Prostate gland (tissue), 2 donors: ENCODE results near the gene CLDN19. TPM values are rescaled to one million over a fixed set of nuclear protein-coding genes. Genes with fewer than 3 reads are reported as not detected.

ENCODE experiments used
- DNase-seq: peaks from one replicate; pipeline ENCODE4 v3.0.0-alpha.2; 2019; ENCODE audit warnings: low spot score
- H3K27ac ChIP-seq, 2 donors: fragments of 200-600 bp; sonication (generic); 2 replicates each; pipeline ENCODE4 v1.5.1; 2017 to 2019
- H3K27me3 ChIP-seq: fragments of 200-600 bp; sonication (generic); replicated peaks from 2 replicates; pipeline ENCODE4 v1.5.1; 2019; ENCODE audit not compliant: insufficient read depth
- H3K36me3 ChIP-seq, 2 donors: fragments of 200-600 bp; sonication (generic); 1 replicate in 1 of 2; 2 replicates in 1 of 2; pipeline versions ENCODE4 v1.5.1 to v1.8.1; 2017 to 2019
- H3K4me1 ChIP-seq: fragments of 200-600 bp; sonication (generic); replicated peaks from 2 replicates; pipeline ENCODE4 v1.5.1; 2019
- H3K4me3 ChIP-seq, 2 donors: fragments of 200-600 bp; sonication (generic); 2 replicates each; pipeline ENCODE4 v1.5.1; 2017 to 2019
- H3K9me3 ChIP-seq: fragments of 200-600 bp; sonication (generic); 2 replicates; pipeline ENCODE4 v1.5.1; 2017
- CTCF ChIP-seq, 4 experiments: fragments of 200-600 bp in 2 of 4; fragments of 450-650 bp in 2 of 4; sonication (generic) in 2 of 4; IDR thresholded peaks; 1 replicate in 3 of 4; 2 replicates in 1 of 4; pipeline ENCODE4 v1.5.1; 2016 to 2019; ENCODE audit warnings: antibody characterized with exemption in 4 of 4, mild to moderate bottlenecking in 2 of 4, moderate library complexity in 2 of 4
- POLR2A ChIP-seq: fragments of 450-650 bp; IDR thresholded peaks from one replicate; pipeline ENCODE4 v1.6.1; 2016; ENCODE audit warnings: antibody characterized with exemption, mild to moderate bottlenecking
- POLR2AphosphoS5 ChIP-seq: sonication (generic); formaldehyde crosslinking; IDR thresholded peaks from one replicate; pipeline ENCODE4 v1.6.1; 2017; ENCODE audit warnings: antibody characterized with exemption
- WGBS: methylation state at CpG from one replicate; pipeline ENCODE4 v1.1.5; 2018; 5-methylcytosine and 5-hydroxymethylcytosine counted together
- intact Hi-C: fragments of 100-400 bp; cut with DNase I; formaldehyde crosslinking; loops from one replicate; pipeline ENCODE4 v1.14.2; 2022
- total RNA-seq, 2 donors: library from RNA; depleted of rRNA; stranded (reverse); fragments of >200 nt; gene quantifications; one replicate each; pipeline ENCODE4 v1.1.0, GENCODE V29; 2016

Gene CLDN19
- total RNA-seq, 2 donors from 2014 or later: 1.1 to 1.5 TPM

- intact Hi-C loops: no loop called here
- no peak for DNase-seq
- Histone ChIP-seq H3K9me3 (no peaks in the 10 kb centered on the region), H3K4me3 (no peak overlapping the region), H3K27me3 (no peaks in the 10 kb centered on the region), H3K27ac (no peak overlapping the region), H3K4me1 (no peaks in the 10 kb centered on the region), H3K36me3 (no peaks in the 10 kb centered on the region)
- no peak for TF ChIP-seq POLR2AphosphoS5
- TF ChIP-seq POLR2A: no peak
- TF ChIP-seq CTCF (IDR thresholded peaks at IDR 0.05): no peak
- WGBS: 81% methylated on average over 4 of the region's 4 CpGs
Measured at GRCh38 chr1:42741706-42742105, 1.7 kb upstream of the CLDN19 start.

DNA sequence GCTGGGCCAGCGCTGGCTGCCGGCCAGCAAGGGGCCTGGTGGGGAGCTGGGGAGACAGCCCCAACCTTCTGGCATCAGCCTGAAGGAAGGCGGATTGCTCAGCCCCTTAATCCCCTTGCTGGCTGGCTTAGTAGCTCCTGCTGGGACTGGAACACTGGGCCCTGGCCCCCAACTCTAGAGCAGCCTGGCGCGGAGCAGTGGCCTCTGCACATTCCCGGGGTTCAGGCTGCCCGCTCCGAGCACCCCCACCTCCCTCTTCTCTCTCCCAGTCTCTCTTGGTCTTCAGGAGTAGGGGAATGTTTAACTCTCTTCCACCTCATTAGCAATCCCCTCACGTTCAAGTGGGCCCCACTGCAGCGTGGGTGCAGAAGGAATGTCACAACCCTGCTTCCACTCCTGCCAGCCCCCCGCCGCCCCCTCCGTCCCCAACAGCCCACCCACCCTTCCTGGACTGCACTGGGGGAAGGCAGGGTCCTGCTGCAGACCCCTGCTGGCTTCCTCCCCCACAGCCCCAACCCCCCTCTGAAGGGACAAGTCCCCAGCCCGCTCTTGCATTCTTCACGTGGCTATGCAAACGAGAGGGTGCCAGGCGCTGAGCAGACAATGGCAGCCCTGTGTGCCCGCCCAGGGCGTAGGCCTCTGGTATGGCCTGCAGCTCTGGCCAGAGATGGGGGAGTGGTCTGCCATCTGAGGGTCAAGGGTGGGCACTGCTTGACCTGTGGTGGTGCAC is 980 bp upstream of the CLDN19 start:
- intact Hi-C loops: no loop called here
- Histone ChIP-seq H3K36me3 (no peaks in the 10 kb centered on the region), H3K27ac (no peak overlapping the region), H3K27me3 (no peaks in the 10 kb centered on the region), H3K4me3 (no peak overlapping the region), H3K9me3 (no peaks in the 10 kb centered on the region), H3K4me1 (no peaks in the 10 kb centered on the region)
- TF ChIP-seq POLR2A: no peak
- TF ChIP-seq POLR2AphosphoS5: no peak
- no peak for TF ChIP-seq CTCF (IDR thresholded peaks at IDR 0.05)
- 71% methylated on average over 19 of the region's 19 CpGs for WGBS
- DNase-seq: no peak

- H3K9me3 ChIP-seq: no peaks in the 10 kb centered on the region
- TF ChIP-seq POLR2AphosphoS5 (no peak), POLR2A (no peak), CTCF (IDR thresholded peaks at IDR 0.05) (no peak)
- intact Hi-C loops: no loop called here
- DNase-seq: no peak
- no peak overlapping the region for H3K4me3 ChIP-seq
- H3K27me3 ChIP-seq: no peaks in the 10 kb centered on the region
- 81% methylated on average over 6 of the region's 8 CpGs for WGBS
- no peaks in the 10 kb centered on the region for H3K4me1 ChIP-seq
- H3K27ac ChIP-seq: no peak overlapping the region
- no peaks in the 10 kb centered on the region for H3K36me3 ChIP-seq
Measured at GRCh38 chr1:42738678-42739226, 1.3 kb downstream of the CLDN19 start.

DNA sequence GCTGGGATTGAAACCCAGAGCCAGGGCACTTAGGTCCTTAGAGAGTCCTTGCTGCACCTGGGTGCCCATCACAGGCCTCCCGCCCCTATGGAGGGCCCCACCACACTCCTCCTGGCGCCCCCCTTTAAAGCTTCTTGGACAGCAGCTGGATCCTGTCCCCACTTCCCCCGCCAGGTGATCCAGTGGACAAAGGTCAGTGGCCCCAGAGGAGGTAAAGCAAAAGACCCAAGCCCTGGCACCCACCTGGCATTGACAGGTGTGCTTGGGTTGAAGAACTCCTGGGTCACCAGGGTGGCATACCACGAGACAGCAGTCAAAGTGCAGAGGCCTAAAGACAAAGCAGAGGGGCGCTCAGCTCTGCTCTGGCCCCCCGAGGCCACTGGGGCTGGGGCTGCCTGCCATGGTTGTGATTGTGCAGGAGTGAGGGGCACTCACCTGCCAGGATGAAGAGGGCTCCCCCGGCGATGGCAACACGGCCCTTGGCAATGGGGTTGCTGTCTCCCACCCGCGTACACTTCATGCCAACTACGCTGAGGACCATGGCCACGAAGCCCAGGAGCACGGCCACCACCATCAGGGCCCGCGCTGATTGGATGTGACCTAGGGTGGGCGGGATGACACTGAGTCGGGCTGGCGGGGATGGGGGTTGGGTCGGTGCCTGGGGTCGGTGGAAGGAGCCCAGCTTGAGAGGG is 1.9 kb downstream of the CLDN19 start:
- intact Hi-C loops: no loop called here
- WGBS: 92% methylated on average over 18 of the region's 21 CpGs
- TF ChIP-seq POLR2A: no peak
- no peak for TF ChIP-seq POLR2AphosphoS5
- no peak for TF ChIP-seq CTCF (IDR thresholded peaks at IDR 0.05)
- DNase-seq: no peak
- H3K36me3 ChIP-seq: no peaks in the 10 kb centered on the region
- H3K27ac ChIP-seq: no peak overlapping the region
- no peaks in the 10 kb centered on the region for H3K27me3 ChIP-seq
- no peaks in the 10 kb centered on the region for H3K4me1 ChIP-seq
- no peaks in the 10 kb centered on the region for H3K9me3 ChIP-seq
- H3K4me3 ChIP-seq: no peak overlapping the region
